HG03280 (cell line): Measurements from ENCODE around the gene STIM1.

Experiments used
- ATAC-seq: cut with Tn5 transposase; IDR thresholded peaks from one replicate; pipeline ENCODE4 v1.9.1; 2021; ENCODE audit warnings: mild to moderate bottlenecking, moderate library complexity; ENCODE audit not compliant: unreplicated experiment

STIM1 gene

DNA sequence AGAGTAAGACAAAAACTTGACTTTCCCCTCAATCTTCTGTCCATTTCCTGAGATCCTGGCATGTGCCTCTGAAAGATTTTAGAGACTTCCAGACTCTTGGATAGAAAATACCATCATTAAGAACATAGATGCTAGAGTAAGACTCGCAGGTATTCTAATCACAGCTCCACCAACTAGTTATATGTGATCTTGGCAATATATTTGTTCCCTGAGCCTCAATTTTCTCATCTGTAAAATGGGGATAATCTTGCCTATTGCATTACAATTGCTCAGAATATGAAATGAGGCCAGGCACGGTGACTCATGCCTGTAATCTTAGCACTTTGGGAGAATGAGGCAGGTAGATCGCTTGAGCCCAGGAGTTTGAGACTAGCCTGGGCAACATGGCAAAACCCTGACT, 25.4 kb upstream of the STIM1 start:
- no peak for ATAC-seq

GRCh38 chr11:3830730-3831129, 24.7 kb upstream of the STIM1 start:
- ATAC-seq = no peak

DNA sequence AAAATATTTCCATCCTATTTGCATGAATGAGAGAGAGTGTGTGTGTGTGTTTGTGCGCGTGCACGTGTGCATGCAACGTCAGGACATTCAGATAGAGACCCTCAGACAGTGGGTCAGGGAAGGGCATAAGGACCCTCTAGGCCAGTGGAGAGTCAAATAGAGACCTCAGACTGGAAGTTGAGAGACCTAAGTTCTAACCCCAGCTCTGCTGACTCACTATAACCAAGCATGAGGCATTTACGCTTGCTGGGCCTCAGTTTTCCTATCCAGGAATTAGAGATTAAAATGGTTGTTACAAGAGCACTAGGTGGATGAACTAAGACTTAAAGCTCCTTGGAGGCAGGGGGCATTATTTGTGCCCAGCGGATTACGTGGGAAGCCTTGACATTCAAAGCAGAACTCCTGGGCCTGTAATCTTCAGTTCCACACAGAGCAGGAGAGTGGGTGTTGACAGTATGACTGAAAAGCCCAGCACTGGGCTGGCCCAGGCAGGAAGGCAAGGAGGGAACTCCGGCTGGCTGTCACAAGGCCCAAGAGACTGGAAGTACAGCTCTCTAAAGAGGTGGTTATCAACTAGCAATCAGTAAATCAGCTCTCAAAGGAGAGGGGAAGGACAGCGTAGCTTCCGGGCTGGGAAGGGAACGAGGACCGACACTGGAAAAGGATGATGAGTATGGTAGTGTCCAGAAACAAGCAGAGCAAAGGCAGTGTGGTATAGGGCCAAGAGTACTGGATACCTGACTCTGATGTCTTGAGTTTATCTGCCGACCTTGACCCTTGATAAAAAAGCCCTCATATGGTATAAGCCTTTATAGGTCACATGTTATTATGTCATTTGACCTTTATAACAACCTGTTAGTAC, 23.9 kb upstream of the STIM1 start:
- no peak for ATAC-seq

DNA sequence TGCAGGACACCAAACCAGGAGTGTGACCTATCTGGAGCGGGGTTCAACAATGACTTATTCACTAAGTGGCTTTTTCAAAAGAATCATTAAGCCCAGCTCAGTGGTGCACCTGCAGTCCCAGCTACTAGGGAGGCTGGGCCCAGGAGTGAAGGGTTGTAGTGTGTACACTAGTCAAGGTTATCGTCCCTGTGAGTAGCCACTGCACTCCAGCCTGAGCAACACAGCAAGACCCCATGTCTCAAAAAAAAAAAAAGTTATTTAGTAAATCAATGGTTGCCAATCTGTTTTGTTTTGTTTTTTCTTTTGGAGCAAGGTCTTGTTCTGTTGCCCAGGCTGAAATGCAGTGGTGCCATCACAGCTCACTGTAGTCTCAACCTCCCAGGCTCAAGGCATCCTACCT, 22.6 kb upstream of the STIM1 start:
- ATAC-seq = no peak

DNA sequence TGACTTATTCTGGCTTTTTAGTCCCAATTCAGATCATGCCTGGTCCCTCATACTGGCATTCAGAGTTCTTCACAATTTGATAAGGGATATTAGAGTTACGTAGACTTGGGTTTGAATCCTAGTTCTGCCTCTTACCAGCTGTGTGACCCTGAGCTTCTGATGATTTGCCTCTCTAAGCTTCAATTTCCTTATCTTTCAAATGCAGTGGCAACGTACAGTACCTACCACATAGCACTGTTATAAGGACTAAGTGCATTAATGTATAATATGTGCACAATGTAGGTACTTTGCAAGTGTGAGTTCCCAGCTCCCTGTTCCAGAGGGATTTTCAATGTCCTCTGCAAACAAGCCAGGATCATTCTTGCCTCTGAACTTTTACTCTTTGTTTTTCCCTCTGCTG, 22.0 kb upstream of the STIM1 start:
- ATAC-seq = no peak

- ATAC-seq = no peak
These were observed 21.2 kb upstream of the STIM1 start for GRCh38 chr11:3834349-3834663.

DNA sequence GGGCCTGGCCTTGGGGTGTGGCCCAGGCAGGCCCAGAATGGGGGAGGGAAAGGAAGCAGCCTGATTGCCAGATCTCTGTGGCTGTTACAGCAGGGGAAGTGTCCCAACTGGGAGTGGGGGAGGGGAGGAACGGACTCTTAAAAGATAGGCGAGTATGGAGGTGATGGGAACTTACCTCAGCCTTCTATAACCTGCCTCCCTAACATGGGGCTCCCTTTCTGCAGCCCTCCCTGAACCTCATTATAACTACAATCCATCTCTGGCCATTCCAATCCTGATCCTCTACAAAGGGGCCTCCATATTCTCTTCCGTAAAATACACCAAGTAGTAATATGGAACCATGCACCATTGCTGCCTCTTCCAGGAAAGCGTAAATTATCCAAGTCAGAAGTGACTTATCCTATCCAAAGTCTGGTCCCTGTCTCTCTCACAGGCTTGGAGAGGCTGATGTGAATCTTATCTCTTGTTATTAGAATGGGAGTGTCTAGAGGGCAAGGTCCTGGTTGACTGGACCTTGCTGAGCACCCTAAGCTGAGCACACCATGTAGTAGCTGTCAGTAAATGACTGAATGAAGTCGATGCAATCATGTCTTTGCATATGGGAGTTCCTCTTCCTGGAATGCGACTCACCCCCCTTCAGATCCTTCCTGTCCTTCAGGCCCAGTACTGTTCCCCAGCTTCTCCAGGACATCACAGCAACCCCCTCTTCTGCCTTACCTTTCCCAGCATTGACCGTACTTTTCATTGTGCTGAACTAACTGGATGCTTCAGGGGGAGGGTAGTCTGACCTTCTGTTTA, 20.6 kb upstream of the STIM1 start:
- no peak for ATAC-seq

GRCh38 chr11:3835751-3836150, 19.7 kb upstream of the STIM1 start:
- no peak for ATAC-seq

GRCh38 chr11:3836903-3837302, 18.6 kb upstream of the STIM1 start:
- ATAC-seq = no peak

DNA sequence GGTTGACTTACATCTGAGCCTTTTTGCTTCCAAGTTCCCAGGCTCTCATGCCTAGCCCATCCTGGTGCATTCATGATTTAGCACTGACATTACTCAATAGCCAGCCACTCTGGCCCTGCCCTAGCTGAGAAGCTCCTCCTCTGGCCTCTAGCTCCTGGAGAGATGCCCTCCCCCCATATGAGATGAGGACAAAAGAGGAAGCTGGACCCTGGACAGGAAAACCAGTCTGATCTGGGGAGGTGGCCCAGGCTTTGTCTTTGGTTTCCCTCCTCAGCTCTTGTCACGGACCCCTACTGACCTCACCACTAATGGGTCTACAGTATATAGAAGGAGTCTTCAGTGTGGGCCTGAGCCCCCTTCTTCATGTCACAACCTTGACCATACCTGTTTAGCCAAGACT, 17.7 kb upstream of the STIM1 start:
- ATAC-seq = no peak

DNA sequence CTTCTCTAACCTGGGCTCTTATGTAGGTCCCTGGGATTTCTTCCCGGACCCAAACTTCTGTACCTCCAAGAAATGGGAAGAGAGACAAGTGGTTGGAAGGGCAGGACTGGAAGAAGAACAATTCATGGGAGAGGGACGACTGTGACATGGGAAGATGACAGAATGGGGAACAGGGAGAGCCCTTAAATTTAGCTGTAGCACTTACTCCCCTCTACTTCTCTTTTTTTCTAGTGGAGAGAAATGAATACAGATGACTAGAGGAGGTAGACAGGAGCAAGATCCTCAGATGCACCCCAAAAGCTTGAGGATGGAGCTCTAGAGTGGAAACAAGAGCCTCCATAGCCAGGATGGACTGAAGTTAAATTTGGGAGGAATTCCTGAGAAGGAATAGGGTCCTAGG, 17.0 kb upstream of the STIM1 start:
- ATAC-seq = no peak

GRCh38 chr11:3840004-3840869, 15.2 kb upstream of the STIM1 start:
- peak; percentile 0 for ATAC-seq

GRCh38 chr11:3840870-3841425, 14.5 kb upstream of the STIM1 start, which contains the start of gene RHOG:
RHOG (minus strand) TSS chr11:3840959; CDS start chr11:3828138, 12,821 bp downstream.
- ATAC-seq = peak; percentile 45

DNA sequence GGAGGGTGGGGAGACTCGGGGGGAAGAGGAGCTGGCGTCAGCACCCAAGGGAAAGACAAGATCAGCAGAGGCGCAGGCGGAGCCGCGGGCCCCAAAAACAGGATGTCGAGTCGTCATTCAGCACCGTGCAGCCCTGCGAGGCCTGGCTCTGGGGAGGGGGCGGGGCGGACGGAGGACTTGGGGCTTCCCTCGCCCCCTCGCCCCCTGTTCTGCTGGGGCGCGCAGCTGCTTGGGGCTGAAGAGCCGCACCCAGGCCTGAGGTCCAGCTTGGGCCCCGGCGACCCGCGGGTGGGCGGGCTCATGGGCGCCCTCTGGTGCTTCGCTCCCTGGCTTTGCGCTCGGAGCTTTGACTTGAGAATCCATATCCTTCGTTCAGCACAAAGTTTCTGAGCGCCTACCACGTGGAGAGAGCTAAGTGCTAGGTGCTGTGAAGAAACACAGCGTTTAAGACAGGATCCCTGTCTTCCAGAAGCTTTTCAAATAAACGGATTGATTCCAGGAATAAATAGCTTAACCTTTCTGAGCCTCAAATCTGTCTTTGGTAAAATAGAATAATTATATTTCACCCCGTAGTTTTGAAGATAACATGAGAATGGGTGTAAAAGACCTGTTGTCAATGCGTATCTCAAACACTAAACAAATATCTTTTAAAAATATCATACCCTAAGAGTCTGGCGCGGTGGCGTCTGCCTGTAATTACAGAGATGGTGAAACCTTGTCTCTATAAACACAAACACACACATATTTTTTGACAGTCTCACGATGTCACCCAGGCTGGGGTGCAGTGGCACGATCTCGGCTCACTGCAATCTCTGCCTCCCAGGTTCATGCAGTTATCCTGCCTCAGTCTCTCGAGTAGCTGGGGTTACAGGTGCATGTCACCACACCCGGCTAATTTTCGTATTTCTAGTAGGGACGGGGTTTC, 13.8 kb upstream of the STIM1 start:
- ATAC-seq = peak; percentile 51

DNA sequence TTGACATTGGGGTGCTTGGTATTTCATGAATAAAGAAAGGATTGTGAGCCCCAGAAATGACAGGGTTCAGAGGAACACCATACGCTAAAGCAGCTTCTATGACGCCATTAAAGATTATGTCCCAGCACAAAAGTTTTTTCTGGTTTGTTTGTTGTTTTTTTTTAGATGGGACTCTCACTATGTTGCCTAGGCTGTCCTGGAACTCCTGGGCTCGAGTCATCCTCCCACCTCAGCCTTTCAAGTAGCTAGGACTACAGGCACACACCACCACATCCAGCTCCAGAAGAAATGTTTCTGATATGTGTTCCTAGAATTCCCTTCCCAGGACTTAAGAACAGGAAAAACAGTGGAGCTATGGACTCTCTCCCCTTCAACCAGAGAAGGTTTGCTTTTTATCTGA, 12.1 kb upstream of the STIM1 start:
- no peak for ATAC-seq

- no peak for ATAC-seq
These were observed 10.2 kb upstream of the STIM1 start for GRCh38 chr11:3845246-3845645.

- ATAC-seq = no peak
These were observed 9.8 kb upstream of the STIM1 start for GRCh38 chr11:3845670-3846069.

DNA sequence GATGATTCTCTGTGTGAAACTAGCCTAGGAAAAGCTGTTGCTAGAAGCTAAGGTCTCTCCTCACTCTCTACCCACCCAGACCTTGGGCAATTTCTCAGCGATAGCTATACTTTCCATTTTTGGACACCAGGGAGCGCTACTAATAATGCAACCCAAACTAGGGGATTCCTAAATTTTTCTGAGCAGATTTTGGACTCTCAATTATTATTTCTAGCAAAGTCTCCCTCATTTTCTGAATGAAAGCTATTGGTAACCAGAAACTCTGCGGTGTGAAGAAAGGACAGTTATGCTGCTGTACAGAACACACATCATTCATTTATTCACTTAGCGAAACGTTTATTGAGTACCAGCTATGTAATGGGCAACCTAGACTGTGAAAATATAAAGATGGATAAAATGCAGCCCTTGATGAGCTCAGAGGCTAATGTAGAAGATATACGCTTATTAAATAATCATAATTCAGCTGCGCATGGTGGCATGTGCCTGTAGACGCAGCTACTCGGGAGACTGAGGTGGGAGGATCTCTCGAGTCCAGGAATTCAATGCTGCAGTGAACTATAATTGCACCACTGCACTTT, 6.1 kb upstream of the STIM1 start:
- ATAC-seq = no peak

DNA sequence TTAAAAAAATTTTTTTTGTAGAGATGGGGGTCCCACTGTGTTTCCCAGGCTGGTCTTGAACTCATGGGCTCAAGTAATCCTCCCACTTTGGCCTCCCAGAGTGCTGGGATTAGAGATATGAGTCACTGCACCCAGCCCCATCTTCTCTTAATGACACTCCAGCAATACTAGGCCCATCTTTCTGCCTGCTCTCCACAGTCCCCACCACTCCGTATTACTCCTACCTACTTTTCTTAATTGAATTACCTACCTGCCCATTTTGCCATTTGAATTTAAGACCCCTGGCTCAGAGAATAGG, 2.0 kb upstream of the STIM1 start:
- ATAC-seq = no peak
